22Rv1 (cell line): Measurements from ENCODE around the gene ATP2A3.

Experiments used
- ZFX ChIP-seq: fragments of 450-650 bp; IDR thresholded peaks from 2 replicates; pipeline ENCODE4 v1.6.1; 2017; ENCODE audit warnings: antibody characterized with exemption, borderline replicate concordance
- TF ChIP-seq, protein P1 (sequence below): fragments of 450-650 bp; IDR thresholded peaks from 2 replicates; pipeline ENCODE4 v1.5.1; 2017; ENCODE audit warnings: mild to moderate bottlenecking

DNA sequence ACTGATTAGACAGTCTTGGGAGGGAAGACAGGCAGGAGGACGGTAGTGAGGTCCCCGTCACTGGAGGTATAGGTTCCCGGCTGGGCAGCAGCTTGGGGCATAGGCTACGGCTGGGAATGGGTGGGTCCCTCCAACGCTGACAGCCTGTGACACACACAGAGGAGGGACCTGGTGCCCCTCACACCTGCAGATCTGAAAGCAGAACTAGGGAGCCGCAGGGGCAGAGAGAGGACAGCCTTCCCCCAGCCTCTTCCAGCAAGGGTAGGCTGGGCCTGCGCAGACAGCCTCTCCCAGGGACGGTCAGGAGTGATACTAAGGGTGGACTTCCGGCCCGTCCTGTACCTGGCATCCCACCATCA is 49.9 kb downstream of the ATP2A3 start:
- TF ChIP-seq, protein P1, sequence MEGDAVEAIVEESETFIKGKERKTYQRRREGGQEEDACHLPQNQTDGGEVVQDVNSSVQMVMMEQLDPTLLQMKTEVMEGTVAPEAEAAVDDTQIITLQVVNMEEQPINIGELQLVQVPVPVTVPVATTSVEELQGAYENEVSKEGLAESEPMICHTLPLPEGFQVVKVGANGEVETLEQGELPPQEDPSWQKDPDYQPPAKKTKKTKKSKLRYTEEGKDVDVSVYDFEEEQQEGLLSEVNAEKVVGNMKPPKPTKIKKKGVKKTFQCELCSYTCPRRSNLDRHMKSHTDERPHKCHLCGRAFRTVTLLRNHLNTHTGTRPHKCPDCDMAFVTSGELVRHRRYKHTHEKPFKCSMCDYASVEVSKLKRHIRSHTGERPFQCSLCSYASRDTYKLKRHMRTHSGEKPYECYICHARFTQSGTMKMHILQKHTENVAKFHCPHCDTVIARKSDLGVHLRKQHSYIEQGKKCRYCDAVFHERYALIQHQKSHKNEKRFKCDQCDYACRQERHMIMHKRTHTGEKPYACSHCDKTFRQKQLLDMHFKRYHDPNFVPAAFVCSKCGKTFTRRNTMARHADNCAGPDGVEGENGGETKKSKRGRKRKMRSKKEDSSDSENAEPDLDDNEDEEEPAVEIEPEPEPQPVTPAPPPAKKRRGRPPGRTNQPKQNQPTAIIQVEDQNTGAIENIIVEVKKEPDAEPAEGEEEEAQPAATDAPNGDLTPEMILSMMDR = no peak
- no peak for TF ChIP-seq ZFX
